Esophagus squamous epithelium (tissue), 4 donors: ENCODE results near the gene KLRC2.

Experiments
- CTCF ChIP-seq, 6 experiments: fragments of 450-650 bp in 4 of 6; fragments of 200-600 bp in 2 of 6; sonication (generic) in 2 of 6; IDR thresholded peaks; one replicate each; pipeline ENCODE4 v1.5.1; 2016 to 2019; ENCODE audit warnings: antibody characterized with exemption in 6 of 6, mild to moderate bottlenecking in 4 of 6, moderate library complexity in 4 of 6
- POLR2A ChIP-seq, 4 donors: fragments of 450-650 bp; IDR thresholded peaks; one replicate each; pipeline ENCODE4 v1.6.1; 2017; ENCODE audit warnings: antibody characterized with exemption in 4 of 4, mild to moderate bottlenecking in 4 of 4, moderate library complexity in 3 of 4

GRCh38 chr12:10395390-10395998 is 40.3 kb downstream of the KLRC2 start:
- no peak for TF ChIP-seq CTCF (IDR thresholded peaks at IDR 0.05)
- TF ChIP-seq POLR2A (IDR thresholded peaks at IDR 0.05): no peak
